ENCODE data around the gene JMJD8. TPM values are rescaled to one million over a fixed set of nuclear protein-coding genes. Genes with fewer than 3 reads are reported as not detected.

The JMJD8 gene
- total RNA-seq, 1 experiment from 2014 or later: 121 TPM

GRCh38 chr16:695355-696089 is 11.4 kb upstream of the JMJD8 start:
- H3K9ac ChIP-seq (ENCODE audit: low read length): peak overlapping the region; percentile 64
- no TSS peak for BruUV-seq (replicated peaks)
- POLR2A ChIA-PET: interaction anchor here (1.0 to 1.6 kb wide), 3 partner anchors 11 to 26 kb away, joined by 3 to 5 read pairs (median 3); partner anchors contain the start of genes ANTKMT and JMJD8

More at GRCh38 chr16:695355-696089, 11.4 kb upstream of the JMJD8 start:
- H3K27me3 ChIP-seq (ENCODE audit: insufficient read depth, low read length): no peaks in the 10 kb centered on the region
- peaks cover 10 to 31% of the 10 kb centered on the region in 2 experiments for H3K4me1 ChIP-seq (ENCODE audit: control insufficient read depth in 1 of 2, insufficient read depth in 2 of 2, low read length in 2 of 2)
- intact Hi-C loops (cut with micrococcal nuclease): no loop called here
- no peak for DNase-seq (ENCODE audit: low read depth, low spot score)
- no peaks in the 10 kb centered on the region for H3K9me2 ChIP-seq (ENCODE audit: insufficient read depth)
- peak overlapping the region; percentile 46 to 58 for H3K4me3 ChIP-seq (replicated peaks in 1 of 2; ENCODE audit: low read depth in 1 of 2, low read length in 2 of 2)
- ChIA-PET RAD21 (ENCODE audit: low non-redundant PET in 1 of 2, low total read pairs in 2 of 2, uncharacterized antibody in 2 of 2, unreplicated experiment in 2 of 2) (no interaction called here), CTCF (interaction anchor here (1.0 to 1.6 kb wide), 5 partner anchors 9 to 408 kb away, joined by 3 to 6 read pairs (median 3); partner anchors contain the start of genes ANTKMT and FBXL16)
- H3K9me3 ChIP-seq (ENCODE audit: control insufficient read depth in 1 of 2, insufficient read depth in 1 of 2, low read depth in 1 of 2, low read length in 2 of 2): no peaks in the 10 kb centered on the region
- ATAC-seq: peak; percentile 74
- H3K27ac ChIP-seq (ENCODE audit: low read depth, low read length): peak overlapping the region; percentile 96
- no peaks in the 10 kb centered on the region for H3K36me3 ChIP-seq (ENCODE audit: control insufficient read depth in 1 of 2, insufficient read depth in 2 of 2, low read length in 2 of 2)
- peak overlapping the region; percentile 88 for H3K4me2 ChIP-seq (ENCODE audit: low read length)
- no peak for TF ChIP-seq SIN3A (IDR thresholded peaks at IDR 0.05; ENCODE audit: low read depth)
- TF ChIP-seq ZNF274 (IDR thresholded peaks at IDR 0.05; ENCODE audit: low read depth, low read length): no peak
- no peak for TF ChIP-seq SRF (IDR thresholded peaks at IDR 0.05; ENCODE audit: low read depth)
- peak; percentile 84; the same call in 1 of the 2 replicates for TF ChIP-seq ZFX (IDR thresholded peaks at IDR 0.05)
- TF ChIP-seq CEBPB (IDR thresholded peaks at IDR 0.05; ENCODE audit: low read depth): no peak
- TF ChIP-seq POLR2A (IDR thresholded peaks at IDR 0.05; ENCODE audit: borderline replicate concordance, extremely low read depth, insufficient read depth, insufficient read length): peak; percentile 12
- peak; percentile 96 for TF ChIP-seq MAX (IDR thresholded peaks at IDR 0.05)
- TF ChIP-seq POLR2AphosphoS5 (IDR thresholded peaks at IDR 0.05; ENCODE audit: low read depth, low read length): peak; percentile 55
- TF ChIP-seq SP1 (IDR thresholded peaks at IDR 0.05; ENCODE audit: low read depth): peak; percentile 41; the same call in 1 of the 2 replicates
- TF ChIP-seq EGR1 (IDR thresholded peaks at IDR 0.05; ENCODE audit: low read depth): no peak
- TF ChIP-seq YY1 (IDR thresholded peaks at IDR 0.05; ENCODE audit: extremely low read depth, insufficient replicate concordance, low read depth, low read length): peak; percentile 59
- TF ChIP-seq ATF3 (IDR thresholded peaks at IDR 0.05): no peak
- no peak for TF ChIP-seq REST (IDR thresholded peaks at IDR 0.05; ENCODE audit: low read depth)
- TF ChIP-seq TCF7L2 (IDR thresholded peaks at IDR 0.05; ENCODE audit: borderline replicate concordance, extremely low read depth, insufficient read depth, insufficient read length): peak; percentile 13
- no peak for TF ChIP-seq EZH2 (IDR thresholded peaks at IDR 0.05)
- no peak for TF ChIP-seq FOSL1 (IDR thresholded peaks at IDR 0.05; ENCODE audit: low read depth)
- no peak for TF ChIP-seq EZH2phosphoT487 (IDR thresholded peaks at IDR 0.05; ENCODE audit: borderline replicate concordance)
- no peak for TF ChIP-seq RAD21 (IDR thresholded peaks at IDR 0.05; ENCODE audit: low read depth)
- TF ChIP-seq ELF1 (IDR thresholded peaks at IDR 0.05; ENCODE audit: borderline replicate concordance, low read depth): no peak
- no peak for TF ChIP-seq CTCF (IDR thresholded peaks at IDR 0.05 in 2 of 3, conservative IDR thresholded peaks at IDR 0.05 in 1 of 3; ENCODE audit: borderline replicate concordance in 1 of 3, insufficient read depth in 1 of 3, low read depth in 2 of 3, low read length in 2 of 3)
- peak; percentile 80; the same call in 1 of the 2 replicates for TF ChIP-seq CBX3 (IDR thresholded peaks at IDR 0.05; ENCODE audit: low read depth)
- no peaks in the 10 kb centered on the region for H4K20me1 ChIP-seq (ENCODE audit: insufficient read depth)
- H2AFZ ChIP-seq (ENCODE audit: low read depth, low read length, poor library complexity, severe bottlenecking): no peak overlapping the region
- H3K79me2 ChIP-seq (ENCODE audit: insufficient read depth, low read length): peaks cover 4% of the 10 kb centered on the region; the same call in 1 of the 2 replicates

Measured in HCT116 (cell line).